ENCODE measurements around the gene SUN1. TPM values are rescaled to one million over a fixed set of nuclear protein-coding genes. Genes with fewer than 3 reads are reported as not detected.

SUN1 gene
- total and polyA plus RNA-seq, 2 of the 8 experiments (the other 6 are each of a cell fraction or from before 2014, with no cell fraction given): 108 to 158 TPM

DNA sequence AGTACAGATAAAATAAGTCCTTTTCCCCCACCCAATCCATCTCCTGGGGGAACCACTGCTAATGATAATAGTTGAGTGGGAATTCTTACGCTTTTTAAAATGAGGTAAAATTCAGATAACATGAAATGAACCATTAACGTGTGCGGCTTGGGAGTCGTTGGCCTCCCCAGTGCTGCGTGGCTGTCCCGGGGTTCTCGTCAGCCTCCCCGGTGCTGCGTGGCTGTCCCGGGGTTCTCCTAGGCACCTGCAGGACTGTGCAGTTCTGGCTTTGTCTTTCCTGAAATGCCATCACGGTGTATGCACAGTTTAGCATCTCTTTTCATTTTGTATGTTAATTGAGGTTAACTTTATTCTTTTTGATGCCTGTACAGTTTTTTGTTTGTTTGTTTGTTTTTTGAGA is 13.5 kb downstream of the SUN1 start (continued):
- TF ChIP-seq EGR1 (IDR thresholded peaks at IDR 0.05; ENCODE audit: borderline replicate concordance, low read depth, low read length) (no peak), SIN3A (conservative IDR thresholded peaks at IDR 0.05 in 1 of 2, IDR thresholded peaks at IDR 0.05 in 1 of 2; ENCODE audit: low read depth in 1 of 2, low read length in 2 of 2) (no peak), CBX5 (IDR thresholded peaks at IDR 0.05; ENCODE audit: low read depth, low read length) (no peak), TBP (IDR thresholded peaks at IDR 0.05; ENCODE audit: low read depth, low read length) (no peak), TAF1 (IDR thresholded peaks at IDR 0.05; ENCODE audit: low read depth, low read length) (no peak)
- TF ChIP-seq, protein P1, sequence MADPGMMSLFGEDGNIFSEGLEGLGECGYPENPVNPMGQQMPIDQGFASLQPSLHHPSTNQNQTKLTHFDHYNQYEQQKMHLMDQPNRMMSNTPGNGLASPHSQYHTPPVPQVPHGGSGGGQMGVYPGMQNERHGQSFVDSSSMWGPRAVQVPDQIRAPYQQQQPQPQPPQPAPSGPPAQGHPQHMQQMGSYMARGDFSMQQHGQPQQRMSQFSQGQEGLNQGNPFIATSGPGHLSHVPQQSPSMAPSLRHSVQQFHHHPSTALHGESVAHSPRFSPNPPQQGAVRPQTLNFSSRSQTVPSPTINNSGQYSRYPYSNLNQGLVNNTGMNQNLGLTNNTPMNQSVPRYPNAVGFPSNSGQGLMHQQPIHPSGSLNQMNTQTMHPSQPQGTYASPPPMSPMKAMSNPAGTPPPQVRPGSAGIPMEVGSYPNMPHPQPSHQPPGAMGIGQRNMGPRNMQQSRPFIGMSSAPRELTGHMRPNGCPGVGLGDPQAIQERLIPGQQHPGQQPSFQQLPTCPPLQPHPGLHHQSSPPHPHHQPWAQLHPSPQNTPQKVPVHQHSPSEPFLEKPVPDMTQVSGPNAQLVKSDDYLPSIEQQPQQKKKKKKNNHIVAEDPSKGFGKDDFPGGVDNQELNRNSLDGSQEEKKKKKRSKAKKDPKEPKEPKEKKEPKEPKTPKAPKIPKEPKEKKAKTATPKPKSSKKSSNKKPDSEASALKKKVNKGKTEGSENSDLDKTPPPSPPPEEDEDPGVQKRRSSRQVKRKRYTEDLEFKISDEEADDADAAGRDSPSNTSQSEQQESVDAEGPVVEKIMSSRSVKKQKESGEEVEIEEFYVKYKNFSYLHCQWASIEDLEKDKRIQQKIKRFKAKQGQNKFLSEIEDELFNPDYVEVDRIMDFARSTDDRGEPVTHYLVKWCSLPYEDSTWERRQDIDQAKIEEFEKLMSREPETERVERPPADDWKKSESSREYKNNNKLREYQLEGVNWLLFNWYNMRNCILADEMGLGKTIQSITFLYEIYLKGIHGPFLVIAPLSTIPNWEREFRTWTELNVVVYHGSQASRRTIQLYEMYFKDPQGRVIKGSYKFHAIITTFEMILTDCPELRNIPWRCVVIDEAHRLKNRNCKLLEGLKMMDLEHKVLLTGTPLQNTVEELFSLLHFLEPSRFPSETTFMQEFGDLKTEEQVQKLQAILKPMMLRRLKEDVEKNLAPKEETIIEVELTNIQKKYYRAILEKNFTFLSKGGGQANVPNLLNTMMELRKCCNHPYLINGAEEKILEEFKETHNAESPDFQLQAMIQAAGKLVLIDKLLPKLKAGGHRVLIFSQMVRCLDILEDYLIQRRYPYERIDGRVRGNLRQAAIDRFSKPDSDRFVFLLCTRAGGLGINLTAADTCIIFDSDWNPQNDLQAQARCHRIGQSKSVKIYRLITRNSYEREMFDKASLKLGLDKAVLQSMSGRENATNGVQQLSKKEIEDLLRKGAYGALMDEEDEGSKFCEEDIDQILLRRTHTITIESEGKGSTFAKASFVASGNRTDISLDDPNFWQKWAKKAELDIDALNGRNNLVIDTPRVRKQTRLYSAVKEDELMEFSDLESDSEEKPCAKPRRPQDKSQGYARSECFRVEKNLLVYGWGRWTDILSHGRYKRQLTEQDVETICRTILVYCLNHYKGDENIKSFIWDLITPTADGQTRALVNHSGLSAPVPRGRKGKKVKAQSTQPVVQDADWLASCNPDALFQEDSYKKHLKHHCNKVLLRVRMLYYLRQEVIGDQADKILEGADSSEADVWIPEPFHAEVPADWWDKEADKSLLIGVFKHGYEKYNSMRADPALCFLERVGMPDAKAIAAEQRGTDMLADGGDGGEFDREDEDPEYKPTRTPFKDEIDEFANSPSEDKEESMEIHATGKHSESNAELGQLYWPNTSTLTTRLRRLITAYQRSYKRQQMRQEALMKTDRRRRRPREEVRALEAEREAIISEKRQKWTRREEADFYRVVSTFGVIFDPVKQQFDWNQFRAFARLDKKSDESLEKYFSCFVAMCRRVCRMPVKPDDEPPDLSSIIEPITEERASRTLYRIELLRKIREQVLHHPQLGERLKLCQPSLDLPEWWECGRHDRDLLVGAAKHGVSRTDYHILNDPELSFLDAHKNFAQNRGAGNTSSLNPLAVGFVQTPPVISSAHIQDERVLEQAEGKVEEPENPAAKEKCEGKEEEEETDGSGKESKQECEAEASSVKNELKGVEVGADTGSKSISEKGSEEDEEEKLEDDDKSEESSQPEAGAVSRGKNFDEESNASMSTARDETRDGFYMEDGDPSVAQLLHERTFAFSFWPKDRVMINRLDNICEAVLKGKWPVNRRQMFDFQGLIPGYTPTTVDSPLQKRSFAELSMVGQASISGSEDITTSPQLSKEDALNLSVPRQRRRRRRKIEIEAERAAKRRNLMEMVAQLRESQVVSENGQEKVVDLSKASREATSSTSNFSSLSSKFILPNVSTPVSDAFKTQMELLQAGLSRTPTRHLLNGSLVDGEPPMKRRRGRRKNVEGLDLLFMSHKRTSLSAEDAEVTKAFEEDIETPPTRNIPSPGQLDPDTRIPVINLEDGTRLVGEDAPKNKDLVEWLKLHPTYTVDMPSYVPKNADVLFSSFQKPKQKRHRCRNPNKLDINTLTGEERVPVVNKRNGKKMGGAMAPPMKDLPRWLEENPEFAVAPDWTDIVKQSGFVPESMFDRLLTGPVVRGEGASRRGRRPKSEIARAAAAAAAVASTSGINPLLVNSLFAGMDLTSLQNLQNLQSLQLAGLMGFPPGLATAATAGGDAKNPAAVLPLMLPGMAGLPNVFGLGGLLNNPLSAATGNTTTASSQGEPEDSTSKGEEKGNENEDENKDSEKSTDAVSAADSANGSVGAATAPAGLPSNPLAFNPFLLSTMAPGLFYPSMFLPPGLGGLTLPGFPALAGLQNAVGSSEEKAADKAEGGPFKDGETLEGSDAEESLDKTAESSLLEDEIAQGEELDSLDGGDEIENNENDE (IDR thresholded peaks at IDR 0.05; ENCODE audit: insufficient replicate concordance, low read length): no peak
- TF ChIP-seq, protein P2, sequence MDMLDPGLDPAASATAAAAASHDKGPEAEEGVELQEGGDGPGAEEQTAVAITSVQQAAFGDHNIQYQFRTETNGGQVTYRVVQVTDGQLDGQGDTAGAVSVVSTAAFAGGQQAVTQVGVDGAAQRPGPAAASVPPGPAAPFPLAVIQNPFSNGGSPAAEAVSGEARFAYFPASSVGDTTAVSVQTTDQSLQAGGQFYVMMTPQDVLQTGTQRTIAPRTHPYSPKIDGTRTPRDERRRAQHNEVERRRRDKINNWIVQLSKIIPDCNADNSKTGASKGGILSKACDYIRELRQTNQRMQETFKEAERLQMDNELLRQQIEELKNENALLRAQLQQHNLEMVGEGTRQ (IDR thresholded peaks at IDR 0.05; ENCODE audit: low read length): no peak
